HG03135 (cell line): ENCODE results near the gene WWOX.

Experiments used
- ATAC-seq: cut with Tn5 transposase; IDR thresholded peaks from one replicate; pipeline ENCODE4 v1.9.1; 2021; ENCODE audit warnings: mild to moderate bottlenecking, moderate library complexity; ENCODE audit not compliant: unreplicated experiment

Gene WWOX

GRCh38 chr16:78552106-78552675 is 452.7 kb downstream of the WWOX start:
- ATAC-seq: no peak

GRCh38 chr16:78552716-78553115 is 453.3 kb downstream of the WWOX start:
- no peak for ATAC-seq

- no peak for ATAC-seq
These were observed 454.0 kb downstream of the WWOX start for GRCh38 chr16:78553268-78554039.

- no peak for ATAC-seq
These were observed 457.0 kb downstream of the WWOX start for GRCh38 chr16:78556421-78556820.

- no peak for ATAC-seq
These were observed 461.5 kb downstream of the WWOX start for GRCh38 chr16:78560997-78561396.

- ATAC-seq: no peak
These were observed 462.7 kb downstream of the WWOX start for GRCh38 chr16:78562111-78562510.

- ATAC-seq: no peak
These were observed 463.2 kb downstream of the WWOX start for GRCh38 chr16:78562650-78563049.

GRCh38 chr16:78563905-78564304 is 464.5 kb downstream of the WWOX start:
- ATAC-seq: no peak

- ATAC-seq: no peak
These were observed 467.1 kb downstream of the WWOX start for GRCh38 chr16:78566397-78567073.

- no peak for ATAC-seq
These were observed 471.1 kb downstream of the WWOX start for GRCh38 chr16:78570399-78571141.

GRCh38 chr16:78571434-78571833 is 472.0 kb downstream of the WWOX start:
- ATAC-seq: no peak

GRCh38 chr16:78571898-78572358 is 472.5 kb downstream of the WWOX start:
- ATAC-seq: no peak

GRCh38 chr16:78574571-78574970 is 475.1 kb downstream of the WWOX start:
- ATAC-seq: peak; percentile 80

GRCh38 chr16:78576941-78577340 is 477.5 kb downstream of the WWOX start:
- ATAC-seq: no peak

GRCh38 chr16:78577630-78578029 is 478.2 kb downstream of the WWOX start:
- no peak for ATAC-seq

GRCh38 chr16:78579020-78579419 is 479.6 kb downstream of the WWOX start:
- no peak for ATAC-seq

GRCh38 chr16:78583441-78583840 is 484.0 kb downstream of the WWOX start:
- ATAC-seq: no peak

GRCh38 chr16:78584213-78584860 is 484.9 kb downstream of the WWOX start:
- ATAC-seq: no peak

- ATAC-seq: no peak
These were observed 485.5 kb downstream of the WWOX start for GRCh38 chr16:78584991-78585390.

GRCh38 chr16:78589331-78589730 is 489.9 kb downstream of the WWOX start:
- ATAC-seq: no peak

GRCh38 chr16:78591682-78592103 is 492.2 kb downstream of the WWOX start:
- no peak for ATAC-seq
